OCI-LY1 (cell line): ENCODE results near the gene ZC3H13.

Experiments used
- H2AFZ ChIP-seq: fragments of 200-600 bp; sonication (generic), shearing (Covaris generic); 2 replicates; pipeline ENCODE4 v1.6.0; 2014; ENCODE audit warnings: antibody characterized with exemption, mild to moderate bottlenecking, low read length
- H3F3A ChIP-seq: fragments of 200-600 bp; sonication (generic), shearing (Covaris generic); 2 replicates; pipeline ENCODE4 v1.6.0; 2014; ENCODE audit warnings: mild to moderate bottlenecking, antibody characterized with exemption, low read length, moderate library complexity; ENCODE audit not compliant: insufficient read depth
- H3K27ac ChIP-seq: fragments of 200-600 bp; sonication (generic); 2 replicates; pipeline ENCODE4 v1.5.1; 2014; ENCODE audit warnings: low read length, mixed run types, mild to moderate bottlenecking, low read depth; ENCODE audit not compliant: poor library complexity, severe bottlenecking
- H3K27me3 ChIP-seq: fragments of 200-600 bp; sonication (generic); 2 replicates; pipeline ENCODE4 v1.6.0; 2014; ENCODE audit warnings: antibody characterized with exemption, mild to moderate bottlenecking, low read length, moderate library complexity; ENCODE audit not compliant: insufficient read depth
- H3K36me3 ChIP-seq: fragments of 200-600 bp; sonication (generic); 2 replicates; pipeline ENCODE4 v1.6.1; 2014; ENCODE audit warnings: mild to moderate bottlenecking, antibody characterized with exemption, low read length, moderate library complexity, mixed read lengths; ENCODE audit not compliant: insufficient read depth
- H3K4me1 ChIP-seq: fragments of 200-600 bp; sonication (generic); 2 replicates; pipeline ENCODE4 v1.5.1; 2014; ENCODE audit warnings: mild to moderate bottlenecking, low read length, moderate library complexity; ENCODE audit not compliant: insufficient read depth, severe bottlenecking
- H3K4me2 ChIP-seq: fragments of 200-600 bp; sonication (generic), shearing (Covaris generic); 2 replicates; pipeline ENCODE4 v1.6.1; 2014; ENCODE audit warnings: low read length
- H3K4me3 ChIP-seq: fragments of 200-600 bp; sonication (generic); 2 replicates; pipeline ENCODE4 v1.5.1; 2014; ENCODE audit warnings: low read length, low read depth, mild to moderate bottlenecking, mixed read lengths; ENCODE audit not compliant: poor library complexity, severe bottlenecking
- H3K79me2 ChIP-seq: fragments of 200-600 bp; shearing (Covaris generic); 2 replicates; pipeline ENCODE4 v1.6.1; 2016; ENCODE audit warnings: mixed run types, low read length, mixed read lengths; ENCODE audit not compliant: insufficient read depth
- H3K9ac ChIP-seq: fragments of 200-600 bp; sonication (generic), shearing (Covaris generic); 2 replicates; pipeline ENCODE4 v1.6.1; 2014; ENCODE audit warnings: mild to moderate bottlenecking, low read length, mixed read lengths
- H3K9me2 ChIP-seq: fragments of 200-600 bp; sonication (generic), shearing (Covaris generic); 2 replicates; pipeline ENCODE4 v1.6.1; 2014; ENCODE audit warnings: low read depth, mild to moderate bottlenecking, low read length, mixed read lengths
- H3K9me3 ChIP-seq: fragments of 200-600 bp; shearing (Covaris generic); 2 replicates; pipeline ENCODE4 v1.6.1; 2014; ENCODE audit warnings: low read length, mixed read lengths
- H4K20me1 ChIP-seq: fragments of 200-600 bp; sonication (generic), shearing (Covaris generic); 2 replicates; pipeline ENCODE4 v1.6.0; 2016; ENCODE audit warnings: mild to moderate bottlenecking, low read length; ENCODE audit not compliant: insufficient read depth
- EZH2 ChIP-seq: fragments of 200-600 bp; sonication (generic), shearing (Covaris generic); IDR thresholded peaks from 2 replicates; pipeline ENCODE4 v1.8.0; 2017; ENCODE audit warnings: borderline replicate concordance, mixed run types, mild to moderate bottlenecking, antibody characterized with exemption, low read length, moderate library complexity, mixed read lengths
- TF ChIP-seq, protein P1 (sequence below): fragments of 200-600 bp; sonication (generic), shearing (Covaris generic); IDR thresholded peaks from 2 replicates; pipeline ENCODE4 v1.5.1; 2017; ENCODE audit warnings: mild to moderate bottlenecking, antibody characterized with exemption, low read length, moderate library complexity, mixed read lengths

ZC3H13 gene

DNA sequence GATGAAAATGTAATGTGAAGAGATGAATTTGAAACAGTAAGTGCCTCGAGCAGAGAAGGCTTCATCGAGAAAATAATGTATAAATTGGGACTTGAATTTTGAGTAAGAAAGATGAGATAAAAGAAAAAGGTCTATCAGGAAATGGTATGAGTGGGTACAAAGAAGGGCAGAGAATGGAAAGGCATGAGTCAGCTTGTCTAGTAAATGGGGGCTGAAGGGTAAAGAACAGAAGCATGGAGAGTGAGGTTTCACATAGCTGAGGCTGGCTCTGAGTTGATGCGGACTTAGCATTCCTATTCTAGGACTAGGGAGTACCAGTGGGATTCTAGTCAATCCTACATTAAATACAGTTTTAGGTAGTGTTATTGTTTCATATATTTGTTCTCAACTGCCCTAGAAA is 85.8 kb downstream of the ZC3H13 start:
- Histone ChIP-seq H4K20me1 (no peaks in the 10 kb centered on the region), H3K79me2 (no peaks in the 10 kb centered on the region), H3K9ac (no peak overlapping the region), H3K4me1 (no peaks in the 10 kb centered on the region), H3K4me3 (no peak overlapping the region), H3K9me3 (no peaks in the 10 kb centered on the region), H2AFZ (no peak overlapping the region), H3F3A (no peaks in the 10 kb centered on the region), H3K27me3 (no peaks in the 10 kb centered on the region), H3K9me2 (no peaks in the 10 kb centered on the region), H3K36me3 (peaks cover 79% of the 10 kb centered on the region), H3K4me2 (no peak overlapping the region), H3K27ac (no peak overlapping the region)
- TF ChIP-seq EZH2, result no peak
- TF ChIP-seq, protein P1, sequence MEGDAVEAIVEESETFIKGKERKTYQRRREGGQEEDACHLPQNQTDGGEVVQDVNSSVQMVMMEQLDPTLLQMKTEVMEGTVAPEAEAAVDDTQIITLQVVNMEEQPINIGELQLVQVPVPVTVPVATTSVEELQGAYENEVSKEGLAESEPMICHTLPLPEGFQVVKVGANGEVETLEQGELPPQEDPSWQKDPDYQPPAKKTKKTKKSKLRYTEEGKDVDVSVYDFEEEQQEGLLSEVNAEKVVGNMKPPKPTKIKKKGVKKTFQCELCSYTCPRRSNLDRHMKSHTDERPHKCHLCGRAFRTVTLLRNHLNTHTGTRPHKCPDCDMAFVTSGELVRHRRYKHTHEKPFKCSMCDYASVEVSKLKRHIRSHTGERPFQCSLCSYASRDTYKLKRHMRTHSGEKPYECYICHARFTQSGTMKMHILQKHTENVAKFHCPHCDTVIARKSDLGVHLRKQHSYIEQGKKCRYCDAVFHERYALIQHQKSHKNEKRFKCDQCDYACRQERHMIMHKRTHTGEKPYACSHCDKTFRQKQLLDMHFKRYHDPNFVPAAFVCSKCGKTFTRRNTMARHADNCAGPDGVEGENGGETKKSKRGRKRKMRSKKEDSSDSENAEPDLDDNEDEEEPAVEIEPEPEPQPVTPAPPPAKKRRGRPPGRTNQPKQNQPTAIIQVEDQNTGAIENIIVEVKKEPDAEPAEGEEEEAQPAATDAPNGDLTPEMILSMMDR, result no peak

GRCh38 chr13:45961468-45961867 is 91.1 kb downstream of the ZC3H13 start:
- Histone ChIP-seq H3F3A (no peaks in the 10 kb centered on the region), H3K4me1 (no peaks in the 10 kb centered on the region), H3K4me3 (no peak overlapping the region), H3K79me2 (no peaks in the 10 kb centered on the region), H3K9me2 (no peaks in the 10 kb centered on the region), H3K27ac (no peak overlapping the region), H3K9ac (no peak overlapping the region), H3K36me3 (peaks cover 57% of the 10 kb centered on the region), H2AFZ (no peak overlapping the region), H3K9me3 (no peaks in the 10 kb centered on the region), H3K4me2 (no peak overlapping the region), H4K20me1 (no peaks in the 10 kb centered on the region), H3K27me3 (no peaks in the 10 kb centered on the region)
- TF ChIP-seq, protein P1, result no peak
- no peak for TF ChIP-seq EZH2

DNA sequence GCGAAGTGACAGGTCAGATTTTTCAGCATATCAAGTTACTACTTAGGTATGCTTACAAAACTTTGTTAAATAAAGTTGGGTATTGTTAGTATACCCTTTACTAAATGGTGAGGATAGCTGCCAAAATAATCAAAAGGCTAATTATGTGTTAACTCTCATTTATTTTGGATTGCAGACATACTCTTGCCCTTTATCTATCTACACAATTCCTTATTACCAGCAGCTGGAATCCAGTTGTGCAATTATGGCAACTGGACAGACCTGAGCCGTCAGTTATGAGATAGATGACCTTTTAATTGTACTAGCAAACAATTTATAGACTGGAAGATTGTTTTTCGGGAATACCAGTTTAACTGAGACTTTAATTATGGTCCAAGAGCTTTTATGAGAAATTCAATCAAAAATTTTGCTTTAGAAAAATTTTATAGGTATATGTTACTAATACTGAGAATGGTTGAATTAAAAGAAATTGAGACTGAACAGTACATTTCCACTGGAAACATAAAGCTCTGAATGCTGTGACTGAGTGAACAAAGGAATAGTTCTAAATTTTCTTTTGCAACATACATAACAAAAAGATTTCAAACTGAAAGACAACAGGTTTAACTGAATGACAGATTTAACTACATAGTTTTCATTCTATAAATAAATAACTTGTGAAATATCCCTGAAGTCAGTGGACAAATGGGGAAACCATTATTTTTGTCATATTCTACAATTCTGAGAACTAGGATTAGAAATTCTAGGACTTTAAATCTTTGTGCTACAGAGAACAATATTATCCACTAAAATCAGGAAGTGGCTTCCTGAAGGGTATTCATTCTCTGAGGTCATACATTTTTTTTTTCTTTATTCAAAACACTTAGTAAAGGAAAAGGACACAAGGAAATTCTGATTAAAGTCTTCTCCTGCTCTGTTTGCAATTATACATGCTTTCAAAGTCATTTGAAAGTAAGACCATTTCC is 97.4 kb downstream of the ZC3H13 start:
- H3K36me3 ChIP-seq, result peaks cover 33% of the 10 kb centered on the region

More for the DNA sequence above, 97.4 kb downstream of the ZC3H13 start:
- no peak overlapping the region for H3K9ac ChIP-seq
- no peak overlapping the region for H3K27ac ChIP-seq
- no peaks in the 10 kb centered on the region for H4K20me1 ChIP-seq
- no peaks in the 10 kb centered on the region for H3F3A ChIP-seq
- H3K9me3 ChIP-seq, result no peaks in the 10 kb centered on the region
- H3K4me1 ChIP-seq, result no peaks in the 10 kb centered on the region
- H3K79me2 ChIP-seq, result no peaks in the 10 kb centered on the region
- no peak for TF ChIP-seq EZH2
- TF ChIP-seq, protein P1, result no peak
- no peak overlapping the region for H3K4me2 ChIP-seq
- H3K27me3 ChIP-seq, result no peaks in the 10 kb centered on the region
- H2AFZ ChIP-seq, result no peak overlapping the region
- no peaks in the 10 kb centered on the region for H3K9me2 ChIP-seq
- no peak overlapping the region for H3K4me3 ChIP-seq
